HG02852 (cell line): ENCODE results near the gene SGSM1.

ENCODE experiments used
- ATAC-seq: cut with Tn5 transposase; IDR thresholded peaks from one replicate; pipeline ENCODE4 v1.9.1; 2021; ENCODE audit warnings: mild to moderate bottlenecking, moderate library complexity; ENCODE audit not compliant: unreplicated experiment

Gene SGSM1, protein sequence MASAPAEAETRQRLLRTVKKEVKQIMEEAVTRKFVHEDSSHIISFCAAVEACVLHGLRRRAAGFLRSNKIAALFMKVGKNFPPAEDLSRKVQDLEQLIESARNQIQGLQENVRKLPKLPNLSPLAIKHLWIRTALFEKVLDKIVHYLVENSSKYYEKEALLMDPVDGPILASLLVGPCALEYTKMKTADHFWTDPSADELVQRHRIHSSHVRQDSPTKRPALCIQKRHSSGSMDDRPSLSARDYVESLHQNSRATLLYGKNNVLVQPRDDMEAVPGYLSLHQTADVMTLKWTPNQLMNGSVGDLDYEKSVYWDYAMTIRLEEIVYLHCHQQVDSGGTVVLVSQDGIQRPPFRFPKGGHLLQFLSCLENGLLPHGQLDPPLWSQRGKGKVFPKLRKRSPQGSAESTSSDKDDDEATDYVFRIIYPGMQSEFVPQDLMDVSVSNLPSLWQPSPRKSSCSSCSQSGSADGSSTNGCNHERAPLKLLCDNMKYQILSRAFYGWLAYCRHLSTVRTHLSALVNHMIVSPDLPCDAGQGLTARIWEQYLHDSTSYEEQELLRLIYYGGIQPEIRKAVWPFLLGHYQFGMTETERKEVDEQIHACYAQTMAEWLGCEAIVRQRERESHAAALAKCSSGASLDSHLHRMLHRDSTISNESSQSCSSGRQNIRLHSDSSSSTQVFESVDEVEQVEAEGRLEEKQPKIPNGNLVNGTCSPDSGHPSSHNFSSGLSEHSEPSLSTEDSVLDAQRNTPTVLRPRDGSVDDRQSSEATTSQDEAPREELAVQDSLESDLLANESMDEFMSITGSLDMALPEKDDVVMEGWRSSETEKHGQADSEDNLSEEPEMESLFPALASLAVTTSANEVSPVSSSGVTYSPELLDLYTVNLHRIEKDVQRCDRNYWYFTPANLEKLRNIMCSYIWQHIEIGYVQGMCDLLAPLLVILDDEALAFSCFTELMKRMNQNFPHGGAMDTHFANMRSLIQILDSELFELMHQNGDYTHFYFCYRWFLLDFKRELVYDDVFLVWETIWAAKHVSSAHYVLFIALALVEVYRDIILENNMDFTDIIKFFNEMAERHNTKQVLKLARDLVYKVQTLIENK

DNA sequence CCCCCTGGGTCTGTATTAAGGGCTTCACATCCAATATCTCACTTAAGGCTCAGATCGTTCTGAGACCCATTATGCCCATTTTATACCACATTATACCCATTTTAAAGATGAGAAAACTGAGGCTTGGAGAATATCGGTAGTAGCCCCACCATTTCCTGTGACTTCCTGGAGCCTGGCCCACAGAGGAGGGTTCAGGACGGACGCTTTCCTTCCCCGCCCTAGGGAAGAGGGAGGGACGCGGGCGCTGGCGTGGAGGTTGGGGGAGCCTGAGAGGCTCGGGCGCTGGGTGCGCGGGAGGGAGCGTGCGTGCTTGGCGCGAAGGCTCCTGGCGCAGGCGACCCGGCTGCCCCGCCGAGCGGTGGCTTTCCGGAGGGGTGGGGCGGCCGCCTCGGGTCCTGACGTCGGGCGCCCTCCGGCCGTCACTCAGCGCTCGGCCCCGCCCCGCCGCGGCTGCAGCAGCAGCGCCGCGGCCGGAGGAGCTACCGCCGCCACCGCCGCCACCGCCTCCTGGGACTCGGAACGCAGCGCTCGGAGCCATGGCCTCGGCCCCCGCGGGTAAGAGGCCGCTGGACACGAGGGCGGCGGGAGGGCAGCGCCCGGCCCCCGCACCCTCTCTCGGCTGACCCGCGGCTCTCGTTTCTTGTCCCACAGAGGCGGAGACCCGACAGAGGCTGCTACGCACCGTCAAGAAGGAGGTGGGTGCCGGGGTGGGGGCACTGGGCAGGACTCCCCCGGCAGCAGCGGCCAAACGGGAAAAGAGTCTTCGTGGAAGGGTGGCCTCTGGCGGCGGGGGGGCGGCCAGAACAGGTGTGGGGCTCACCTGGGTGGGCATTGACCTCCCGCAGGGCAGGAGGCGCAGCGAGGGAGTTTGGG, at the start of gene SGSM1:
TSS of gene SGSM1 (plus strand) at position 422 of the 873 bp plus-strand sequence. CDS start at position 537, 115 bp downstream.
- ATAC-seq: no peak

DNA sequence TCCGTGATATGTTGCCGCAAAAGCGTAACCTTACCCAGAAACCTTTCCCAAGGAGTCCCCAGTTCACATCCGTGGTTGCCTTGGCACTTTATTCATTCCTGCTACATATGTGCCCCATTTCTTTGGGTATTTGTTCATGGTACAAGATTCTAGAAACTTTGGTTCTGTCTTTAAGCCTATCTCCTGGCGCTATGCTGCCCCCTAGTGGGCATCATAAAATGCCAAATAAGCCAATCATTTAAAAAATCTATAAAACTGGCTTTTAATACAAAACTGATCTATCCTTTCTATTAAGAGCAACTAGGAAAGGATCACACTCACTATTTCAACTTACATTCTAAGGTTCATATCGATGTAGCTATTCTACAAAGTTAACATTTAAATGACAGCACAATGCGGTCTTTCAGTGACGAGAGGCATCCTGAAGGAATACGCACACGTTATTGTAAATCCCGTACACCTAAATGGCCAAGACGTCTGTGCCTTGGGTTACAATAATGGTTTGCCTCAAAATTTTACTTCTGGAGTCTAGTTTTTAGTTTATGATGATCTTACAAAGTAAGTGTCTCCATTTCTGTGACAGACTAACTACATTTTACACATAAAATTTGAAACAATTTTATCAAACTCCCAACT, 47.7 kb upstream of the SGSM1 start:
- no peak for ATAC-seq

DNA sequence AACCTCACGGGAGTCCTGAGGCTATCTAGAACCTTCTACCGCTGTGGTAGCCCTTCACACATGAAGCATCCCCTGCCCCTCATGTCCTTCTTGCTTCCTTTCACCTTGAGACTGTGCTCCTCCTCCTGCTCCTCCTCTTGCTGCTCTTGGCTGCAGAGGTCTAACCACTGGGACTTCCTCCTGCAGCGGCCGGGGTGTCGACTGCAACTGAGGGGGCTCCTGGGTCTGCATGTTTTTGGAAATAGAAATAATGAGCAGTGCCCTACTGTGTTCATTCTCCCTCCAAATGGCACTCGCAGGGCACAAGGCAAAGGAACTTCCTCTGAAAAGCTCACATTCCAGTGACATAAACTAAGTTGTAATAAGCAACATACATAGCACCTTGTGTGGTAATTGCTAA, 46.2 kb upstream of the SGSM1 start:
- ATAC-seq: no peak

DNA sequence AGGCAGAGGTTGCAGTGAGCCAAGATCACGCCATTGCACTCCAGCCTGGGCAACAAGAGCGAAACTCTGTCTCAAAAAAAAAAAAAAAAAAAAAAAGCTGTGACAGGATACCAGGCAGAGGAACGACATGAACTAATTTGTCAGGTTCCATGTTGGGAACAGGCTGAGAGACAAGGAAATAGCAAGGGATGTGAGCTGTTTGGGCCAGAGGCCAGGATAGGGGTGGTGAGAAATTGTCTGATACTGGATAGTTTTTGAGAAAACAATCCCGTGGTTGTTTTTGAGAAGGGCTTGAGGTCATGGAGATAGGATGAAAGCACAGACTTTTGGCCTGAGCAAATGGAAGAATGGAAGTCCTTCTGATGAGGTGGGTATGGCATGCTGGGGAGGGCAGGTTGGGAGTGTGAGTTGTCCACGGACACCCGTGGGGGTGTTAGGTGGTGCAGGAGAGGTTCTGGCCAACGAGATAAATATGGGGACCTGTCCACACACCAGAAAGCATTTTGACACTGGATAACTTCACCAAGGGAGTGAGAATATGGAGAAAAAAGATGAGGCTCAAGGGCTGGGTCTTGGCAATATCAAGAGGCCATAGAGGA, 45.2 kb upstream of the SGSM1 start:
- ATAC-seq: no peak

DNA sequence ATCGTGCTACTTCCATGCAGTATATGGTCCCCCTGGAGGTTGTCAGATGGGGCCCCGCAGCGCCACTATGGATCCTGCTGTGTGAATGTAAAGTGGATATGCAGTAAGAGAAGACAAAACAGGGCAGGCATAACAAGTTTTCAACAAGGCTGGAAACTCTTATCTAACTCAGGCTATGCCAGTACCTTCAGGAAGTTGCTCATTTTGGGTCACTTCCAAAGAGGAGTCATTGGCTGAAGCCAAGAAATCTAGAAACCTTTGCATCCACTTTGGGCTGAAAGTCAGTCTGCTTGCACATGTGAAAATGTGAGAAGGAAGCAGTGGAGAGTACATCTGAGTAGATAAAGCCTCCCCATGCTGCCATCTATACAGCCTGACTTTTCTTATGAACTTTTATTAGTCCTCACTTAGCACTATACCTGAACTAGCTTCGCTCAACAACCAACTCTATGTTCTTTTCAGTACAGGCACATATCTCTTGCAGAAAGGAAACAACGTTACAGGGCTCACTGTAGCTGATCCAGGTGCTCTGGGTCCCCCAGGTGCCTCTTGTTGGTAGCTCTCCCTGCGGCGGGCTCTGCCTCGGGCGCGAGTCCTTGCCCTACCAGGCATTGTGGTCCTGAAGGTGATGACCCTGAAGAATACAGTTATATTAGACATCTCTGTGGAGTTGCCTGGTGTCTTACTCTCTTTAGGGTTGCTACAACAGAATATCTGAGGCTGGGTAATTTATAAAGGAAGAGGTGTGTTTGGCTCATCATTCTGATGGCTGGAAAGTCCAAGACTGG, 43.9 kb upstream of the SGSM1 start:
- no peak for ATAC-seq

DNA sequence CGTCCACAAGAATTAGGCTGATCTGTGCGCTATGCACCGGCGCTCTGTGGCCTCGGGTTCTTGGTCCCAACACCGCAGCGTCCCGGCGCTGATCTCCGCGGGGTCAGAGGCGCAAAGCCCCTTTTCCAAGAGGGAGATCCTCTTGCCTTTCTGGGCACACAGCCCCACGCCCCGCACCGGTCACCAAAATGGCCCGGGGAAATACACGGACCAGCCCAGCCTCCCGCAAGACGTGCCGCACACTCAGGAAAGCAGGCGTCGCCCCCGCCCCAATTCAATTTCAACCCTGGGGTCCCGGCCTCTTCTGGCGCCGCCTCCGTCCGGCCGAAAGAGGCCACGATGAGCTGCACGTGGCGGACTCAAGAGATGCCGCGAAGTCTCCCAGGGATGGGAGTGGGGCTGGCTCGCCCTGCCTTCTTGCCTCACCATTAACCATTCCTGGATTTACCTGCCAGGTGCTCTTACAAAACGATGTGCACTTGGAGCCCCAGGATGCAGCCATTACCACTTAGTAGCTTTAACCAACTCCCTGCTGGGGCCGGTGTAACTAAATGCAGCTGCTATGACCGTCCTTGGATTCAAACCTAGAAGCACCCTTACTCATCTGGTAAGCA, 42.0 kb upstream of the SGSM1 start:
- ATAC-seq: no peak

DNA sequence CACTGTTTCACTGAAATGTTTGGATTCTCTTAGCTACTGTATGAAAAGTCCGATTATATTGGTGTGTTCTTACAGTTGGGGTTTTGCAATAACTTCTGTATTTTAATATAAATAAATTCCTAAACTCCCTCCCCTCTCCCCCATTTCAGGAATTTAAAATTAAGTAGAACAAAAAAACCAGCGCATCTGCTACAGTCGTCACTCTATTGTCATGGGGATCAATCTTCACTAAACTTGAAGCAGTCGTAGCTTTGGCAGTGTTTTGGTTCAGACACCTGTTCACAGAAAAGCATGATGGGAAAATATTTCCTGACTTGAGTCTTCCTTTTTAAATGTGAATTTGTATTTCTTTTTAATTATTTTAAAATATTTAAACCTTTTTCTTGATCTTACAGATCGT, 40.8 kb upstream of the SGSM1 start:
- ATAC-seq: no peak

DNA sequence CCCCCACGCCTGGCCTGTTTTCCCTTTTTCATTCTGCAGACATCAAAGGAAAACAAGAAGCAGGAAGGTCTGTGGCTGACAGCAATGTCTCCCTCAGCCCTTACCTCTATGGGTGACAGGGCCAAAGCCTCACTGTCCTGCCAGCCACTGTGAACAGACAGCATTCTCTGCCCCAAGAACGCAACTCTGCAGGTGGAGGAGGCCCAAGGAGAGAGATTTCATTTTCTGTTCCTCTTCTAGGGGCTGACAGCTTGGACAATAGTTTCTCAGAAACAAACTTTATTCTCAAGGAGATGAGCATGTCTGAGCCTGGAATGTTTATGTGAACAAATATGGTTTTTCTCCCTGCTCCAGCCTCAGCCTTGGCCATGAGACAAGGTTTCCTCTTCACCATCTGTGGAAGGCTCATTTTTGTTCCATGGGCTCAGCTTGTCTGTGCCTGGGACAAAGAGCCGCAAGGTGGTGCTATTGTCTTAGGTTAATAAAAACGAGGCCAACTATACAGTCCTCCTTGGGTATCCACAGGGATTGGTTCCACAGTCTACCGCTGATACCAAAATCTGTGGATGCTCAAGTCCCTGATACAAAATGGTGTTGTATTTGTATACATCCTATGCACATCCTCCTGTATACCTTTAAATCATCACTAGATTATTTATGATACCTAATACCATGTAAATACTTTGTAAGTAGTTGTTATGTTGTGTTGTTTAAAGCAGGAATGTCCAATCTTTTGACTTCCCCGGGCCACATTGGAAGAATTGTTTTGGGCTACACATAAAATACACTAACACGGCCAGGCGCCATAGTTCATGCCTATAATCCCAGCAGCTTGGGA, 37.3 kb upstream of the SGSM1 start:
- ATAC-seq: no peak

DNA sequence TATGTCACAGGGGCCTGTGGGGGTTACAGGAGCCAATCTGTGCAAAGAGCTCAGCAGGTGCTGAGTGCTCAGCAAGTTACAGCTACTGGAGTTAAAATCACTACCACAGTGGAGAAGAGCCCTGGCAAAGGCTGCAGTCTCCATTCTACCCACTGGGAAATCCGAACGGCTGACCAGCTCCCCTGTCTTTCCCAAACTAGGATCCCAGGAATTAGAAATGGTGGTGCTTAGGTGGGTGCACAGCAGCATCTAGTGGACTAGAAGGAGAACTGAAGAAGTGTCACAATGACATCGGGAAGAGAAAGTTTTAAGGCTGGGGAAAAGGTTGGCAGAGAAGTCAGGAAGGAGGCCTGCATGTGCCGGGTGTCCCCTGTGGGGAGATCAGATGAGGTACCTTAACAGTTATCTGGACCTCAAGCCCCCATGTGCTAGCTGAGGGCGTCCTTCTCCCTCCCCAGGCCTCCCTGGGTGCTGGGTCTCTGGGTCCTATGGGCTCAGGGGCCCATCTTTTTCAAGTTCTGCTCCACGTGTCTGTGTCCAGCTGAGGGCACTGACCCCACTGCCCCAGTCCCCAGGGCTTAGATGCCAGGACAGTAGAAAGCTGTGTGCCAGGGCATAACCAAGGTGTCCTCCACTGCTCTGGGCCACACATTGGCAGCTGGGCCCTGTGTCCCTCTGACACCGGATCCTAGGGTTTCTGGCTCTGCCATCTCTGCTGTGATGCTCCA, 33.4 kb upstream of the SGSM1 start:
- no peak for ATAC-seq

DNA sequence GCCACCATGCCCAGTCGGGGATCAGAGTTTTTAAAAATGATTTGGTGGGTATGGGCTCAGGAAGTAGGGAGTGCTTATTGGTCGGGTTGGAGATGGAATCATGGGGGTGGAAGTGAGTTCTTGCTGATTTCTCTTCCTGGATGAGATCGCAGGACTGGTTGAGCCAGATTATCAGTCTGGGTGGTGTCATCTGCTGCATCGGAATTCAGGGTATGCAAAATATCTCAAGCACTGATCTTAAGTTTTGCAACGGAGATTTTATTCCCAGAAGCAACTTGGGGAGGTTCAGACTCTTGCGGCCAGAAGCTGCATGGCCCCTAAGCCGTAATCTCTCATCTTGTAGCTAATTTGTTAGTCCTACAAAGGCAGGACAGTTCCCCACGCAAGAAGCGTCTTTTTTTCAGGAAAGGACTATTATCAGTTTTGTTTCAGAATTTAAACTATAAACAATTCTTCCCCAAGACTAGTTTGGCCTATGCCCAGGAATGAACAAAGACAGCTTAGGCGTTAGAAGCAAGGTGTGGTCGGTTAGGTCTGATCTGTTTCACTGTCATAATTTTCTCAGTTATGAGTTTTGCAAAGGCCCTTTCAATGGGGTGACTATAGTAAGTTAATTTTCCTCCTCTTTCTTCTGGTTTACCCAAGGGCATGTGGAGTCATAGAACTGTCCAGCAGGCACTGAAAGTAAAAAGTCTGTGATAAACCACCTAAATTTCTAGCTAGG, 30.1 kb upstream of the SGSM1 start:
- no peak for ATAC-seq

DNA sequence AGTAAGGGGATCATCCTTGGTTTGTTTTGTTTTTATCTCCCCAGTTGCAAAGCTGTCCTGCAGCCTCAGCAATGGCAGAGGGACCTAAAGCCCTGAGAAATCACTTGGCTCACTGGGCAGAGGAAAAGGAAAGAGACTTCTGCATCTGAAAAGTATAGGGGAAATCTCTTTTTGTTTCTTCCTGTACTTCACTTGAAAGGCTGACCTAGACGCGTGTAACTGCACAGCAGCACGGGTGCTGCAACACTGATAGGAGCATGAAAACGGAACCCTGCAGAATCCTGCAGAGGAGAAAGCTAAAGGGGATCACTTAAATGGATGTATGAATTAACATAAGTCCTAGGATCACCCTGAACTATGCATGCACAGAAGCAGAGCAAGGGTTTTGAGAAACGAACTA, 29.5 kb upstream of the SGSM1 start:
- no peak for ATAC-seq

DNA sequence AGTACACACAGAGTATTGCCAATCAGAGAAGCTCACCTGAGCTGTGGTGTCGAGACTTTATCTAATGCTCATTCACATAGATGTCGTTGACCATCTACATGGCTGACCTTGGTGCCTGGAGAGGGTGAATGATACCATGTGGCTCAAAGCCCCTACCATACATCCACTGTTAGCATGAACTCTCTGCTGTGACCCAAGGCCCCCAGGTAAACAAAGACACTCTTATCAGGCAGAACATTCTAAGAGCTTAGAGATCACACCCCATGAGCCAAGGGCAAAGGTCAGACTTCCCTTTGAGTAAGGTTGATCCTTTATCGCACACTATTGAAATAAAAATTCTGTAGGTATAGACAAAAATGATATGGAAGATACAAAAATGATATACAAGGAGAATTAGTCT, 16.5 kb upstream of the SGSM1 start:
- no peak for ATAC-seq

DNA sequence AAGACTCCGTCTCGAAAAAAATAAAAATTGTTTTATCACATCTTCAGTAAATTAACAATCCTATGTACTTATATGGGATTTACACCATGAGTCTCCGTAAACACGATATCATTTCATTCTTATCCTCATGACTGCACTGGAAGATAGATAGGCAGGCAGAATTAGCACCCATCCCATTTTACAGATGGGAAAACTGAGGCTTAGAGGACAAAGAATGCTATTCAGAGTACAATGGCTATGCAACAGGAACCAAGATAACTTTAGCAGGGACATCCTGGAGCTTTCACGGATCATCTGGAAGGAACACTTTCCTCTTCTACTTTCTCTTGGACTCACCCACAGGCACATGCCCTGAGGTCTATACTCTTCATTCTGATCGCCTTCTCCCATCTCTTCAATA, 14.6 kb upstream of the SGSM1 start:
- no peak for ATAC-seq

DNA sequence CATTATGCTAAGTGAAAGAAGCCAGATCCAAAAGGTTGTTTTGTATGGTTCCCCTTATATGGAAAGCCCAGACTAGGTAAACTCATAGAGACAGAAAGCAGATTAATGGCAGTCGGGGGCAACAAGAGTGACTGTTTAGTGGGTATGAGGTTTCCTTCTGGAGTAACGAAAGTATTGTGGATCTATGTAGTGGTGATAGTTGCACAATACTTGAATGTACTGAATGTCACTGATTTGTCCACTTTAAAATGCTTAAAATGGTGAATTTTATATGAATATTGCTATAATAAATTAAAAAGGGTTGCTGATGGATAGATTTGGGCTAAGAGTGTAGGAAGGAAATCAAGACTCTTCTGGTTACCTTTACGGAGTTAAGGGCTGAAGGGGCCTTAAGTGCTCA, 10.0 kb upstream of the SGSM1 start:
- no peak for ATAC-seq

DNA sequence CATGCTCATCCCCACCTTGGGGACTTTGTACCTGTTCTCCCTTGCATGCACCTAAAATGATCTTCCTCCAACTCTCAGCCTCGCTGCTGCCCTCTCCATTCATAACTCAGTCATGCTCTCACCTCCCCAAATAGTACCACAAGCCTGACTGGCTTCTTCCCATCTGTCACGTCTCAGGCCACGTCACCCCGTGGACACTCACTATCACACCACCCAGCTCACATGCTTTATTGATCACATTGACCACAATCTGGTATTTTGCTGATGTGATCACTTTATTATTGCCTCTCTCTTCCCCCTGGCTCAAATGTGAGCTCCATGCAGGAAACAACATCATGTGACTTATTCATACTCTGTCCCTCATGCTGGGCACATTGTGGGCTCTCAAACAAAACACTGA, 9.2 kb upstream of the SGSM1 start:
- ATAC-seq: no peak

DNA sequence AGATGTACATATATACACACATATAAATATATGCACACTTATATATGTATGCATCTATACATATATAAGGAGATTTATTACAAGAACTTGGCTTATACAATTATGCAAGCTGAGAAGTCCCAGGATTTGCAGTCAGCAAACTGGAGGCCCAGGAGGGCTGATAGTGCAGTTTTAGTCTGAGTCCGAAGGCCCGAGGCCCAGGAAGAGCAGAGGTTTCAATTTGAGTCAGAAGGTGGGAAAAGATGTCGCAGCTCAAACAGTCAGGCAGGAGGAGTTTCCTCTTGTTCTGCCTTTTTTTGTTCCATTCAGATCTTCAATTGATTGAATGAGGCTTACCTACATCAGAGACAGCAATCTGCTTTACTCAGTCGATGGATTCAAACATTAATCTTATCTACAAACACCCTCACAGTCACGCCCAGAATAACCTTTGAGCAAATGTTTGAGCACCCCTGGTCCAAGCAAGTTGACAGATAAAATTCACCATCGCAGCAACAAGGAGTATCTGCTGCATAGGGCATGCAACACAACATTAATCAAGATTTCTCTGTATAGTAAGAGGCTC, 4.0 kb upstream of the SGSM1 start:
- no peak for ATAC-seq
